Raji (cell line): ENCODE results near the gene MGAM2.

ENCODE experiments used
- POLR2A ChIP-seq: IDR thresholded peaks from 2 replicates; pipeline ENCODE4 v1.6.1; 2011; ENCODE audit warnings: low read depth, low read length, control low read depth; ENCODE audit not compliant: insufficient read depth

The MGAM2 gene

GRCh38 chr7:142111499-142111898 is at the start of gene MGAM2:
Gene MGAM2, plus strand, starts transcription at chr7:142111718. Its CDS starts 5,156 bp downstream, at chr7:142116874.
- no peak for TF ChIP-seq POLR2A

- no peak for TF ChIP-seq POLR2A
Observed at GRCh38 chr7:142063551-142064442, 47.7 kb upstream of the MGAM2 start.

GRCh38 chr7:142066536-142066935 is 45.0 kb upstream of the MGAM2 start:
- no peak for TF ChIP-seq POLR2A

- no peak for TF ChIP-seq POLR2A
Observed at GRCh38 chr7:142077762-142078161, 33.8 kb upstream of the MGAM2 start.

- TF ChIP-seq POLR2A: no peak
Observed at GRCh38 chr7:142083605-142084004, 27.9 kb upstream of the MGAM2 start.

- TF ChIP-seq POLR2A: no peak
Observed at GRCh38 chr7:142085428-142085827, 26.1 kb upstream of the MGAM2 start.

GRCh38 chr7:142088022-142088714 is 23.4 kb upstream of the MGAM2 start:
- TF ChIP-seq POLR2A: no peak

GRCh38 chr7:142089035-142089434 is 22.5 kb upstream of the MGAM2 start:
- no peak for TF ChIP-seq POLR2A

GRCh38 chr7:142091961-142092360 is 19.6 kb upstream of the MGAM2 start:
- TF ChIP-seq POLR2A: no peak

- TF ChIP-seq POLR2A: no peak
Observed at GRCh38 chr7:142094861-142095260, 16.7 kb upstream of the MGAM2 start.

- no peak for TF ChIP-seq POLR2A
Observed at GRCh38 chr7:142097571-142097970, 13.9 kb upstream of the MGAM2 start.

- no peak for TF ChIP-seq POLR2A
Observed at GRCh38 chr7:142098004-142098403, 13.5 kb upstream of the MGAM2 start.

GRCh38 chr7:142100634-142101033 is 10.9 kb upstream of the MGAM2 start:
- TF ChIP-seq POLR2A: no peak

GRCh38 chr7:142104550-142105527 is 6.7 kb upstream of the MGAM2 start:
- no peak for TF ChIP-seq POLR2A
